ENCODE data around the gene RAP1A.

RAP1A gene

DNA sequence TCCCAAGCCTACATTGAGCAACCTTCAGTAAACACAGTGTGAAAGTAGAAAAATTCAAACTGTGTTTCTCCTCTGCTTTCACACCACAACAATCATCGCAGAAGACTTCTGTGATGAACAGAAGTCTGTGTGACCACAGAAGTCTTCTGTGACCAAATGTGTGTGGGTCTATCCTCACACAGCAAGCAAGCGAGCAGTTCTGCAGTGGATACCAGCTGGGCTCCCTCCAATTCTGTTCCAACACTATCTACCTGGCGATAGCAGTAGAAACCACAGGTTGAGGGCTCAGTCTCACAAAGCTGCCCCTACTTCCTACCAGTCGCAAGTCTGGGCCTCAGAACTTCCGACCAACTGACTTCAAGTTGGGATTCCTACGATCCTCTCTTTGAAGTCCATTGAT is 21.0 kb upstream of the RAP1A start:
- POLR2A ChIA-PET: no interaction called here
- TF ChIP-seq ARNT (IDR thresholded peaks at IDR 0.05): no peak
- no peak for DNase-seq (ENCODE audit: extremely low spot score)
- CTCF ChIA-PET: no interaction called here

DNA sequence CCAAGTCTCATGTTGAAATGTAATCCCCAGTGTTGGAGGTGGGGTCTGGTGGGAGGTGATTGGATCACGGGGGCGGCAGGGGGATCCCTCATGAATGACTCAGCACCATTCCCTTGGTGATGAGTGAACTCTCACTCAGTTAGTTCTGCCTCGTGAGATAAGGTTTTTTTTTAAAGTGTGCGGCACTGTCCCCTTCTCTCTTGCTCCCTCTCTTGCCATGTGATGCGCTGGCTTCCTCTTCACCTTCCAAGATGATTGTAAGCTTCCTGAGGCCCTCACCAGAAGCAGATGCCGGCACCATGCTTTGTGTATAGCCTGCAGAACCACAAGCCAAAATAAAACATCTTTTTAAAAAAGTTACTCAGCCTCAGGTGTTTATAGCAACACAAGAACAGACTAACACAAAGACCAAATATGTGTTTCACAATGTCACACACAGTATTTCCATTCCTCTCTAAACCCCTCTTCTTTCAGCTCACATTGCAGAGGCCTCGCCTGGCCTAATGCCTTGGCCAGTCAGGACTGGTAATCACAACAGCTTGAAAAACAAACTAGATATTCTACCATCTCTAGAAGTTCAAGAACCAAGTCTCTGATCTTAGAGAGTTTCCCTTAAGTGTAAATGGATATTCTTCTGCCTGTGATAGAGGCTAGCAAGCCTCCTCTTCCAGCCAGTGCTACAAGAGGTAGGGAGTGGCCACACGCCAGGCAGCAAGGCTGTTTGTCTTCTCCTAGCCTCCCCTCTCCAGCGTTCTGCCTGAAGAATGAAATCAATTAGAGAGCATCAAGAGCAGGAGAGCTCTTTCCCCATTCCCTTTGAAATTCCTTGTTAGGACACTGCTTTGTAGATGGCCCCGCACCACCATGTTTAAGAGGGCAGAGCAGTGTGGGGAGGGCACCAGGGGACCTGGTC is 19.6 kb upstream of the RAP1A start:
- ChIA-PET POLR2A (no interaction called here), CTCF (no interaction called here)
- TF ChIP-seq ZNF384 (IDR thresholded peaks at IDR 0.05) (no peak), HDGF (IDR thresholded peaks at IDR 0.05; ENCODE audit: borderline replicate concordance) (no peak), SP1 (IDR thresholded peaks at IDR 0.05) (no peak), ELF4 (IDR thresholded peaks at IDR 0.05) (no peak), FOXK2 (IDR thresholded peaks at IDR 0.05) (no peak), BHLHE40 (IDR thresholded peaks at IDR 0.05; ENCODE audit: borderline replicate concordance) (no peak), CTBP1 (IDR thresholded peaks at IDR 0.05; ENCODE audit: borderline replicate concordance) (no peak), NFRKB (IDR thresholded peaks at IDR 0.05) (no peak), LEF1 (IDR thresholded peaks at IDR 0.05; ENCODE audit: borderline replicate concordance) (no peak), SUZ12 (IDR thresholded peaks at IDR 0.05) (no peak), TARDBP (IDR thresholded peaks at IDR 0.05) (no peak), L3MBTL2 (conservative IDR thresholded peaks at IDR 0.05) (no peak), ARNT (IDR thresholded peaks at IDR 0.05) (no peak)
- TF ChIP-seq, protein P1, sequence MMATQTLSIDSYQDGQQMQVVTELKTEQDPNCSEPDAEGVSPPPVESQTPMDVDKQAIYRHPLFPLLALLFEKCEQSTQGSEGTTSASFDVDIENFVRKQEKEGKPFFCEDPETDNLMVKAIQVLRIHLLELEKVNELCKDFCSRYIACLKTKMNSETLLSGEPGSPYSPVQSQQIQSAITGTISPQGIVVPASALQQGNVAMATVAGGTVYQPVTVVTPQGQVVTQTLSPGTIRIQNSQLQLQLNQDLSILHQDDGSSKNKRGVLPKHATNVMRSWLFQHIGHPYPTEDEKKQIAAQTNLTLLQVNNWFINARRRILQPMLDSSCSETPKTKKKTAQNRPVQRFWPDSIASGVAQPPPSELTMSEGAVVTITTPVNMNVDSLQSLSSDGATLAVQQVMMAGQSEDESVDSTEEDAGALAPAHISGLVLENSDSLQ (IDR thresholded peaks at IDR 0.05): no peak
- DNase-seq (ENCODE audit: extremely low spot score): no peak

DNA sequence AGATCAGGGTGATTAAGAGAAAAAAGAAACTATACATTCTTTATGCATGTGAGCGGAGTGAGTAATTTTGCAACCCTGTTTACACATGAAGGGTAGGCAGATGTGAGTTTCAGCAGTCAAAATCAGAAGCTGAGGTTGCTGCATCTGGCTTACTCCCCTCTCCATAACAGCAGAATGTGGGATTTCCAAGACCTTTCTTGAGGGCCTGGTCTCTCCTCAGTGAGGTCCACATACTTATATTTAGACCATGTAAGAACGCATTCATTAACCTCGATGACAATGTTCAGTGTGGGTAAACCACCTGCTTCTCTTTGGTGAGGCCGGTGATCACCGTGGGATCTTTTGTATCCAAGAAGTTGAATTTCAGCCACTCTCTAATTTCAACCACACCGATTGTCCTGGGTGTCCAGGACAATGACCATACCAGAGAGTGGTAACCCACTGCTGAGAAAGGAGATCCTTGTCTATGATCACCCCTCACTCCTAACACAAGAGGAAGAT is 18.7 kb upstream of the RAP1A start:
- POLR2A ChIA-PET: no interaction called here
- CTCF ChIA-PET: no interaction called here
- no peak for DNase-seq (ENCODE audit: extremely low spot score)
- TF ChIP-seq FOXA1 (IDR thresholded peaks at IDR 0.05) (no peak), TARDBP (IDR thresholded peaks at IDR 0.05) (no peak), L3MBTL2 (conservative IDR thresholded peaks at IDR 0.05) (no peak), BHLHE40 (IDR thresholded peaks at IDR 0.05; ENCODE audit: borderline replicate concordance) (no peak), LEF1 (IDR thresholded peaks at IDR 0.05; ENCODE audit: borderline replicate concordance) (no peak), ZNF384 (IDR thresholded peaks at IDR 0.05) (no peak), ELF4 (IDR thresholded peaks at IDR 0.05) (no peak), CTBP1 (IDR thresholded peaks at IDR 0.05; ENCODE audit: borderline replicate concordance) (no peak)
- TF ChIP-seq, protein P1 (IDR thresholded peaks at IDR 0.05): no peak

DNA sequence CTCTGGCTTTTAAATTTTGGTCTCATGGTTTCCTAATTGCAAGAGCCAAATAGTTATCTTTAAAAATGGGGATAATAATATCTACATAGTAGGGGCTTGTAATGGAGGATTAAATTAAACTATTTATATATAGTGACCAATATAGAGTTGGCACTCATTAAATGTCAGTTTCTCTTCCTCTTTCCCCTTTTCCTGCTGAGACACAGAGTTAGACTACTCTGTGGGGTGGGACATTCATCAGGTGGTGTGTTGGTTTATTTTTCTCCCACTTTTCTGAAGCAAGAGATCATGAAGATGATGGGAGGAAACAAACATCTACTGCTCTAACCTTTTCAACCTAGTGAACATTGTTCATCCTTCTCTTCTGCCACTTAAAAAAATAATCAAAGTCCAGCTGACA is 17.3 kb upstream of the RAP1A start:
- DNase-seq (ENCODE audit: extremely low spot score): no peak
- no peak for TF ChIP-seq NFRKB (IDR thresholded peaks at IDR 0.05)
- ChIA-PET CTCF (no interaction called here), POLR2A (interaction anchor here (1.4 kb wide), 1 partner anchor 9 kb away, joined by 3 read pairs; no protein-coding TSS in a partner anchor)

DNA sequence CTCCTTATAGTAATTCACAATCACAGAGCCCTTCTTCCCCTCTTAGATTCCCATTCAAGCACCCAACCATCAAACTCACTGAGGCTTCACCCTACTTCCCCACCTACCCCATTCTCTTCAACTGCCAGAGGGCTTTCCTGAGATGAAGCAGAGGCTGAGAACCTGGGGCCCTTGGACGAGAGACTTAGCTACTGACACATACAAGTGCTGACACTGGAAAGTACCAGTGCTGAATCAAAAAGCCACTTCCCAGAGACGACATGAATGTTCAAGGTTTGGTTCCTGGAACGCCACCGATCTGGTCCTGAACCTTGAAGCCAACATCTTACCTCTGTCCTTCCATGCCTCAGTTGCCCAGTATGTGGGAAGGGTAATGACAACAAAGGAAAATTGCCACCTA is 16.6 kb upstream of the RAP1A start:
- POLR2A ChIA-PET: interaction anchor here (1.4 kb wide), 1 partner anchor 10 kb away, joined by 3 read pairs; no protein-coding TSS in a partner anchor
- no peak for TF ChIP-seq SP1 (IDR thresholded peaks at IDR 0.05)
- CTCF ChIA-PET: no interaction called here
- no peak for DNase-seq (ENCODE audit: extremely low spot score)

DNA sequence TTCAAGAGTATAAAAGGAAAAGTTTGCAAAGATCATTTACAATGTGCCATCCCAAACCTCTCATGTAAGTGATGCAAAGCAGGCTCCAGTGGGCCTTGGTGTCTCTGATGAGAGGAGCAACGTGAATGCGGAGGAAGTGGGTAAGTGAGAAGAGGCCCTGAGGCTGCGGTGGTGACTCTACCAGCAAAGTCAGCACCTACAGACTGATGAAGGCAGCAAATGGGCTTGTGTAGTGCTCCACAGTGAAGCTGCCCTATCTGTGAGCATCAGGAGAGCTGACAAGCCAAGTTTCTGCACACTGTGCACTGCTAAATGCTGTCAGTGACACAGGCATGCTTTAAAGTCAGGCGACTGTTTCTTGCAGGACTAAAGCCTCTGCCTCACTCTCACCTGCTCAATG is 15.6 kb upstream of the RAP1A start:
- POLR2A ChIA-PET: no interaction called here
- CTCF ChIA-PET: no interaction called here
- TF ChIP-seq ARNT (IDR thresholded peaks at IDR 0.05): no peak
- TF ChIP-seq BHLHE40 (IDR thresholded peaks at IDR 0.05; ENCODE audit: borderline replicate concordance): no peak
- no peak for TF ChIP-seq SUZ12 (IDR thresholded peaks at IDR 0.05)
- TF ChIP-seq LEF1 (IDR thresholded peaks at IDR 0.05; ENCODE audit: borderline replicate concordance): no peak
- TF ChIP-seq HDGF (IDR thresholded peaks at IDR 0.05; ENCODE audit: borderline replicate concordance): no peak
- TF ChIP-seq, protein P1 (IDR thresholded peaks at IDR 0.05): no peak
- TF ChIP-seq CTBP1 (IDR thresholded peaks at IDR 0.05; ENCODE audit: borderline replicate concordance): no peak
- TF ChIP-seq ZNF384 (IDR thresholded peaks at IDR 0.05): no peak
- no peak for TF ChIP-seq TARDBP (IDR thresholded peaks at IDR 0.05)
- no peak for TF ChIP-seq FOXK2 (IDR thresholded peaks at IDR 0.05)
- no peak for TF ChIP-seq NFRKB (IDR thresholded peaks at IDR 0.05)
- TF ChIP-seq L3MBTL2 (conservative IDR thresholded peaks at IDR 0.05): no peak
- no peak for TF ChIP-seq FOXM1 (IDR thresholded peaks at IDR 0.05; ENCODE audit: borderline replicate concordance)
- TF ChIP-seq SP1 (IDR thresholded peaks at IDR 0.05): no peak
- TF ChIP-seq FOXA1 (IDR thresholded peaks at IDR 0.05): no peak
- no peak for TF ChIP-seq ELF4 (IDR thresholded peaks at IDR 0.05)
- DNase-seq (ENCODE audit: extremely low spot score): no peak

DNA sequence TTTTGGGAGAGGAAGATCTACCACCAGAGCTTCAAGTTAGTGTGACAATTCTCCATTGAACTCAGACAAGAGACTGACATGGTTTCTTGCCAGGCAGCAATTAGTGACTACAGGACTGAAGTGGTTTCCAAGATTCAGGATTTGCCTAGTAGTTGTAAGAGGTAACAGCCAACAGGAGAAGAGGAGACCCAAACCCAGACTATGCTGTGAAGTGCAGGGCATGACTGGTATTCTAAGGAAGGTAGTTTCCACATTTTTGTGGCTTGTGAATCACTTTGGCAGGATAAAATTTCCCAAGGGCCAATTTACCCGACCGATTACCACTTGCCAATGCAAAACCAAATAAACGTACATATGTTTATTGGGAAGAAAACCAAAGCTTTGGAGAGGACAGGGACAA is 14.7 kb upstream of the RAP1A start:
- DNase-seq (ENCODE audit: extremely low spot score): no peak
- CTCF ChIA-PET: no interaction called here
- POLR2A ChIA-PET: no interaction called here
- TF ChIP-seq ZNF384 (IDR thresholded peaks at IDR 0.05) (no peak), ELF4 (IDR thresholded peaks at IDR 0.05) (no peak), LEF1 (IDR thresholded peaks at IDR 0.05; ENCODE audit: borderline replicate concordance) (no peak), TARDBP (IDR thresholded peaks at IDR 0.05) (no peak), FOXM1 (IDR thresholded peaks at IDR 0.05; ENCODE audit: borderline replicate concordance) (no peak), L3MBTL2 (conservative IDR thresholded peaks at IDR 0.05) (no peak), FOXA1 (IDR thresholded peaks at IDR 0.05) (no peak), BHLHE40 (IDR thresholded peaks at IDR 0.05; ENCODE audit: borderline replicate concordance) (no peak), SP1 (IDR thresholded peaks at IDR 0.05) (no peak), HDGF (IDR thresholded peaks at IDR 0.05; ENCODE audit: borderline replicate concordance) (no peak), FOXK2 (IDR thresholded peaks at IDR 0.05) (no peak), NFRKB (IDR thresholded peaks at IDR 0.05) (no peak), CTBP1 (IDR thresholded peaks at IDR 0.05; ENCODE audit: borderline replicate concordance) (no peak), SUZ12 (IDR thresholded peaks at IDR 0.05) (no peak), ARNT (IDR thresholded peaks at IDR 0.05) (no peak)
- TF ChIP-seq, protein P1 (IDR thresholded peaks at IDR 0.05): no peak

Data from HEK293T (cell line).